Measurements from ENCODE around the gene PTPN1. TPM values are rescaled to one million over a fixed set of nuclear protein-coding genes. Genes with fewer than 3 reads are reported as not detected.
"Not testable (repeated sequence)": the region's sequence is repeated elsewhere in the genome, so short reads cannot be mapped to it uniquely, and the experiment has no call there.

Gene PTPN1
- total RNA-seq, 1 donor from 2014 or later = 26.0 TPM

- Mint-ChIP-seq H3K36me3 (ENCODE audit: insufficient read depth) (no peaks in the 10 kb centered on the region), H3K4me1 (ENCODE audit: low read depth) (no peaks in the 10 kb centered on the region), H3K9me3 (ENCODE audit: low read depth) (no peaks in the 10 kb centered on the region), H3K27ac (no peak overlapping the region), H3K27me3 (peaks cover 7% of the 10 kb centered on the region), H3K4me3 (ENCODE audit: low read depth) (no peak overlapping the region)
- TF ChIP-seq, protein P1, sequence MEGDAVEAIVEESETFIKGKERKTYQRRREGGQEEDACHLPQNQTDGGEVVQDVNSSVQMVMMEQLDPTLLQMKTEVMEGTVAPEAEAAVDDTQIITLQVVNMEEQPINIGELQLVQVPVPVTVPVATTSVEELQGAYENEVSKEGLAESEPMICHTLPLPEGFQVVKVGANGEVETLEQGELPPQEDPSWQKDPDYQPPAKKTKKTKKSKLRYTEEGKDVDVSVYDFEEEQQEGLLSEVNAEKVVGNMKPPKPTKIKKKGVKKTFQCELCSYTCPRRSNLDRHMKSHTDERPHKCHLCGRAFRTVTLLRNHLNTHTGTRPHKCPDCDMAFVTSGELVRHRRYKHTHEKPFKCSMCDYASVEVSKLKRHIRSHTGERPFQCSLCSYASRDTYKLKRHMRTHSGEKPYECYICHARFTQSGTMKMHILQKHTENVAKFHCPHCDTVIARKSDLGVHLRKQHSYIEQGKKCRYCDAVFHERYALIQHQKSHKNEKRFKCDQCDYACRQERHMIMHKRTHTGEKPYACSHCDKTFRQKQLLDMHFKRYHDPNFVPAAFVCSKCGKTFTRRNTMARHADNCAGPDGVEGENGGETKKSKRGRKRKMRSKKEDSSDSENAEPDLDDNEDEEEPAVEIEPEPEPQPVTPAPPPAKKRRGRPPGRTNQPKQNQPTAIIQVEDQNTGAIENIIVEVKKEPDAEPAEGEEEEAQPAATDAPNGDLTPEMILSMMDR (IDR thresholded peaks at IDR 0.05; ENCODE audit: unreplicated experiment) = no peak
- DNase-seq (ENCODE audit: low spot score, unreplicated experiment) = no peak
Measured at GRCh38 chr20:50469796-50470195, 40.4 kb upstream of the PTPN1 start.

DNA sequence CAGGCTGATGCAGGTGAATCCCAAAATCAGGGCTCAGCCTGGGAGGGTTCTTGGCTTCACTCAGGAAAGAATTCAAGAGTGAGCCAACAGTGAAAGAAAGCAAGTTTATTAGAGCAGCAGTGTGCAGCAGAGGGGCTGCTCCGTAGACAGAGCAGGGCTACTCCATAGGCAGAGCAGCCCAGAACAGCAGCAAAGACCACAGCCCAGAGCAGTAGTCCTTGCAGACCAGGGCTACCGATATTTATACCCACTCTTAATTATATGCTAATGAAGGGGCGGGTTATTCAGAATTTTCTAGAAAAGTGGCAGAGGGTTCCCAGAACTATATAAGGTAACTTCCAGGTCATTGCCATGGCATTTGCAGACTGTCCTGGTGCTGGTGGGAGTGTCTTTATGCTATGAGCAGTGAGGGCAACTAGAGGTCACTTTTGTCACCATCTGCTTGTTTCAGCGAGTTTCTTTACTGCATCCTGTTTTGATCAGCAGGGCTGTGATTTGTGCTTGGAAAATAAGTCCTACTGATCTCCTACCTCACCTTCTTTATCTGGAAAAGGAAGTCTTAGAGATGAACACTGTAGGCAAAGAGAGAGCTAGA, 39.8 kb upstream of the PTPN1 start:
- H3K27me3 Mint-ChIP-seq = peaks cover 3% of the 10 kb centered on the region
- no peaks in the 10 kb centered on the region for H3K4me1 Mint-ChIP-seq (ENCODE audit: low read depth)
- no peaks in the 10 kb centered on the region for H3K9me3 Mint-ChIP-seq (ENCODE audit: low read depth)
- no peak for DNase-seq (ENCODE audit: low spot score, unreplicated experiment)
- no peak overlapping the region for H3K4me3 Mint-ChIP-seq (ENCODE audit: low read depth)
- H3K36me3 Mint-ChIP-seq (ENCODE audit: insufficient read depth) = no peaks in the 10 kb centered on the region
- TF ChIP-seq, protein P1 (IDR thresholded peaks at IDR 0.05; ENCODE audit: unreplicated experiment) = no peak
- H3K27ac Mint-ChIP-seq = no peak overlapping the region

- H3K4me3 Mint-ChIP-seq (ENCODE audit: low read depth) = no peak overlapping the region
- H3K4me1 Mint-ChIP-seq (ENCODE audit: low read depth) = peaks cover 4% of the 10 kb centered on the region
- DNase-seq (ENCODE audit: low spot score, unreplicated experiment) = no peak
- H3K27ac Mint-ChIP-seq = no peak overlapping the region
- H3K27me3 Mint-ChIP-seq = peaks cover 3% of the 10 kb centered on the region
- no peaks in the 10 kb centered on the region for H3K36me3 Mint-ChIP-seq (ENCODE audit: insufficient read depth)
- H3K9me3 Mint-ChIP-seq (ENCODE audit: low read depth) = no peaks in the 10 kb centered on the region
- TF ChIP-seq, protein P1 (IDR thresholded peaks at IDR 0.05; ENCODE audit: unreplicated experiment) = no peak
Measured at GRCh38 chr20:50471231-50471630, 39.0 kb upstream of the PTPN1 start.

GRCh38 chr20:50472693-50473664, 37.2 kb upstream of the PTPN1 start:
- H3K4me1 Mint-ChIP-seq (ENCODE audit: low read depth) = peaks cover 4% of the 10 kb centered on the region

DNA sequence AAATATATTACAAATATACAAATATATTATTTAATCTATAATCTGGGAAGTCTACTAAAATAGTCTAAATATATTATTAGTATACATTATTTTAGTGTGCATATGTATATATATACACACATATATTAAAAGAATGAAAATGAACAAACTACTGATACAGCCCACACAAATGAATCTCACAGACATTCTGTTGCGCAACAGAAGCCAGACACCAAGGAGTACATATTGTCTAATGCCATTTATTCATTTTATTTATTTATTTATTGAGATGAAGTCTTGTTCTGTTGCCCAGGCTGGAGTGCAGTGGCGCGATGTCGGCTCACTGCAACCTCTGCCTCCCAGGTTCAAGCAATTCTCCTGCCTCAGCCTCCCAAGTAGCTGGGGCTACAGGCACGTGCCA, 35.8 kb upstream of the PTPN1 start:
- not testable (repeated sequence) for H3K9me3 Mint-ChIP-seq (ENCODE audit: low read depth); H3K27ac Mint-ChIP-seq; H3K36me3 Mint-ChIP-seq (ENCODE audit: insufficient read depth); H3K4me1 Mint-ChIP-seq (ENCODE audit: low read depth); H3K4me3 Mint-ChIP-seq (ENCODE audit: low read depth); H3K27me3 Mint-ChIP-seq; DNase-seq (ENCODE audit: low spot score, unreplicated experiment)

More at GRCh38 chr20:50472693-50473664, 37.2 kb upstream of the PTPN1 start:
- H3K27ac Mint-ChIP-seq = no peak overlapping the region
- H3K9me3 Mint-ChIP-seq (ENCODE audit: low read depth) = no peaks in the 10 kb centered on the region
- no peak overlapping the region for H3K4me3 Mint-ChIP-seq (ENCODE audit: low read depth)
- no peaks in the 10 kb centered on the region for H3K36me3 Mint-ChIP-seq (ENCODE audit: insufficient read depth)
- no peak for DNase-seq (ENCODE audit: low spot score, unreplicated experiment)
- TF ChIP-seq, protein P1 (IDR thresholded peaks at IDR 0.05; ENCODE audit: unreplicated experiment) = no peak
- peaks cover 3% of the 10 kb centered on the region for H3K27me3 Mint-ChIP-seq
